Measurements from ENCODE around the gene NPW.

NPW gene

DNA sequence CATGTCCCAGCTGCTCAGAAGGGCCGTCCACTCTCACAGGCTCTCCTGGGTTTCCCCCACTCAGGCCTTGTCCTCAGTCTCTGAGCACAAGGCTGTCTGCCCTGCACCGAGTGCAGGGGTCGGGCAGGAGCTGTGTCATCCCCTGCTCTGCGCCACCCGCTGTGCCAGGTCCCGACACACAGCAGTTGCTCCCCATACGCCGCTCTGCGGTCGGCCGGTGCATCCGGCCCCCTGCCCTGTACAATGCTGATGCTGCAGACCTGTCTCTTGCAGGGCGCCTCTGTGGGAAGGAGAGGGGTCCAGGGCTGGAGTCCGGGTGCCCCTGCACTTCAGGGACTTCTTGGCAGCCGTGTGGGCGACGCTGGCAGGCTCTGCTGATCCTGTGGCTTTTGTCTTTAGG is 34.3 kb downstream of the NPW start:
- DNase-seq (ENCODE audit: low read depth in 2 of 2) = no peak

DNA sequence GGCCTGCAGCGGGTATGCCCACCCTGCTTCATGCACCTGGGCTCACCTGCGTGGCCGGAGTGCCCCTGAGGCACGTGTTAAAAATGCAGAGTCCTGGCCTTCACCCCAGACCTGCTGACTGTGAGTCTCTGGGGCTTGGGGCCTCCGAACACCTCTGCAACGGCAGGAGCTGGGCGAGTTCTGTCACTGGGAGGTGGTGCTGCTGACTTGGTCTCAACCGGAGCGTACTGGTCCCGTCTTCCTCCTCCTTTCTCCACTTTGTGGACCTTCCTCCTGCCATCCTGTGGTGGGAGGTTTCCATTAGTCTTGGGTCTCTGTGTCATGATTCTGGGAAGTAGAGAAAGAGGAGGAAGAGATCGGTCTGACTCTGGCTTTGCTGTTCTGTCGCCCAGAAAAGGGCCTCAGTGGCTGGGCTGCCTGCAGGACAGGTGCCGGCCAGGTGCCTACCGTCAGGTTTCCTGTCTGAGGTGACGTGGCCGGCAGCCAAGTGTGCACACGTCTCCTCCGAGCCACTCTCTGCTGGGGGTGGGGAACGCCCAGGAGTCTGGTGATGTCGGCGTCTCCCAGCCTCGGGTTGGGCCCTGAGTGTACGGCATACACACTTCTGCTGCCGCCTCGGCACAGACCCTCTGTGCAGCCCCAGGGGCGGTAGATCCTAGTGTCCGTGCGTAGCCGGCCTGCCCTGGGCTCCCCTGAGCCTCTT is 35.1 kb downstream of the NPW start:
- DNase-seq (ENCODE audit: low read depth in 2 of 2) = no peak

DNA sequence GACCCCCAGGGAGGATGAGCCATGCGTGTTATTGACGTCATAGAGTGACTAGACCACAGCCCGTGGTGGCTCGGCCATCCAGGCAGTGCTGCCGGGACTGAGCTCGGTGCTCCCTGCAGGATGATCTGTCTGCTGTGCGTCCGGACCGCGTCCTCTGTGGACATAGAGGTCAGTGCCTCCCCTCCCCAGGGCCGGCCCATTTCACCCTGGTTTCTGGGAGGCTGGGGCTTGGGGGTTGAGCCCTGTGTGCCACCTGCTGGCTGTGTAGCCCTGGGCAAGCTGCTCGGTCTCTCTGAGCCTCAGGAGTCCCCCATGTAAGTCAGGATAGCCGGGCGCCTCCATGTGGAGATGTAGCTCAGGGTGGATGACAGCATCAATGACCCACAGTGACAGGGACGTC is 36.5 kb downstream of the NPW start:
- no peak for DNase-seq (ENCODE audit: low read depth in 2 of 2)

DNA sequence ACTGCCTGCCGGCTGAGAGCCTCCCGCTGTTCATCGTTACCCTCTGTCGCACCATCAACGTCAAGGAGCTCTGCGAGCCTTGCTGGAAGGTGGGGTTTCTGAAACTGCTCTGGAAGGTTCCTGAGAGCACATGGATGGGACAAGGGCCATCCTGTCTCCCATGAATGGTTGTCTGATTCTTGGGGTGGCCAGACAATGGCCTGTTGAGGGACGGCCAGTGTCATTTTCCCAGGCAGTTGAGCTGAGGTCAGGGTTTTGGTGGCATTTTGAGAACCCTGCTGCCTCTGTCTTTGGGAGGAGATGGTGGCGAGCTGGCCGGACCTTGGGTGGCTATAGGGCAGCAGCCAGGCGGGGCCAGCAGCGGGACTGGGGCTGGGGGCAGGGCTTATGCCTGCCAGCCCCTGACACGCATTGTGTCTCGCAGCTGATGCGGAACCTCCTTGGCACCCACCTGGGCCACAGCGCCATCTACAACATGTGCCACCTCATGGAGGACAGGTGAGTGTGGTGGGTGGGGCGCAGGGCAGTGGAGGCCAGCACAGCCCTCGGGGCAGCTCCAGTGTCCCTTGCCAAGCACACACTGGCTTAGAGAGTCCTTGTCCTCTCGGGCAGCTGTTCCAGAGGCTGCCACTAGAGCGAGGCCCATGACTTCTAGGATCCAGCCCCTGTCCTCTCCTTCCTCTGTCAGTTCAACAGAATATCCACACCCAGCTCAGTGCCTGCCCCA is 37.3 kb downstream of the NPW start:
- no peak for DNase-seq (ENCODE audit: low read depth in 2 of 2)

DNA sequence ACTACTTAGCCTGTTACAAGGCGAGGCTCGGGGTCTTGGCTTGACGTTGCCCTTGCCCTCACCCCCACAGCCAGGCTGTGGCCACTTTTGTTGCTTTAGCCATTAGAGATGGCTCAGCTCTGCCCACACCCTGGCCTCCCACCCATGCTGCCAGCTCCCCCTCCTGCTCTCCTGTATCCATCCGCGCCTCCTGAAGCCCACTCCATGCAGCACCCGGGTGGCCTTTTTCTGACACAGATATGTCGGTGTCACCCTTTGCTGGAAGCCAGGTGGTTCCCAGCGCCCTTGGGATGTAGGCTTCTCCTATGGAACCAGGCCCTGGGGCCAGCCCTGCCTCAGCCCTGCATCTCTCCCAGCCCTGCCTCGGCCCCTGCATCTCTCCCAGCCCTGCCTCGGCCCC is 37.9 kb downstream of the NPW start:
- no peak for DNase-seq (ENCODE audit: low read depth in 2 of 2)

DNA sequence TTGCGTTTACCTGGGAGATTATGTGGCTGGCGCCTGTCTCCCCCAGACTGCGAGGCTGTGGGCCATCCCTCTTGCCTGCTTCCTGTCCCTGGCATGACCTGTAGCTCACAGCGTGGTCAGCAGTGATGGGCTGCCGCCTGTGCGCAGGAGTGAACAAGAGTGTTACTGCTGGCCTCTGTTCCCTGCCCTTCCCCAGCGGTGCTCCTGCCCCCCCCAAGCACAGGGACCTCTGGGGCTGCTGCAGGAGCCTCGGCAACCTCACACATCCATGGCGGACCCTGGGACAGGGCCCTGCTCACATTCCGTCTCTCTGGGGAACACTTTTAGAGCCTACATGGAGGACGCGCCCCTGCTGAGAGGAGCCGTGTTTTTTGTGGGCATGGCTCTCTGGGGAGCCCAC is 38.8 kb downstream of the NPW start:
- DNase-seq (ENCODE audit: low read depth in 2 of 2) = no peak

DNA sequence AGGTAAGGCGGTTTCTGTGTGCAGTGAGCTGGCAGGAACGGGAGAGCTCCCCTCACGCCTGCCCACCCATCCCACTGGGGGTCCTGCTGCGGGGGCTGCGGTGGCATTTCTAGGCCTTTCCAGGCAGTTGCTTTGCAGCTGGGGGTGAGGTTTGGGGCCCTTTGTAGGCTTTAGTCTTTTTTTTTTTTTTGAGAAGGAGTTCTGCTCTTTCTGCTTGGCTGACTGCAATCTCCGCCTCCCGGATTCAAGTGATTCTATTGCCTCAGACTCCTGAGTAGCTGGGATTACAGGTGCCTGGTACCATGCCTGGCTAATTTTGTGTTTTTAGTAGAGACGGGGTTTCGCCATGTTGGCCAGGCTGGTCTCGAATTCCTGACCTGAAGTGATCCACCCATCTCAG is 39.3 kb downstream of the NPW start:
- no peak for DNase-seq (ENCODE audit: low read depth in 2 of 2)

DNA sequence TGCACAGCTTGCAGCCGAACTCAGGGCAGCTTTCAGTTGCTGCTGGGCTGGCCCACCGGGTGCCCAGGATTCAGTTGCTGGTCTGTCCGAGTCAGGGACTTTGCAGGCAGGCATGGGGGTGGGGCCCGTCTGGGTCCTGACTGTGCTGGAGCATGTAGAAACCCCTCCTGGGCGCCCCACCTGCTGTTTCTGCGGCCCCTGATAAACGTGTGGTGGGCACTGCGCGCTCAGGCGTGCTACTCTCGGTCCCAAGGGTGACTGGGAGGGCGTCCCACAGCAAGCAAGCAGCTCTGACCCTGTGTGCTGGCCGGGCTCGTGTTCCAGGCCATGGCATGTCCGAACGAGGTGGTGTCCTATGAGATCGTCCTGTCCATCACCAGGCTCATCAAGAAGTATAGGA is 40.8 kb downstream of the NPW start:
- no peak for DNase-seq (ENCODE audit: low read depth in 2 of 2)

DNA sequence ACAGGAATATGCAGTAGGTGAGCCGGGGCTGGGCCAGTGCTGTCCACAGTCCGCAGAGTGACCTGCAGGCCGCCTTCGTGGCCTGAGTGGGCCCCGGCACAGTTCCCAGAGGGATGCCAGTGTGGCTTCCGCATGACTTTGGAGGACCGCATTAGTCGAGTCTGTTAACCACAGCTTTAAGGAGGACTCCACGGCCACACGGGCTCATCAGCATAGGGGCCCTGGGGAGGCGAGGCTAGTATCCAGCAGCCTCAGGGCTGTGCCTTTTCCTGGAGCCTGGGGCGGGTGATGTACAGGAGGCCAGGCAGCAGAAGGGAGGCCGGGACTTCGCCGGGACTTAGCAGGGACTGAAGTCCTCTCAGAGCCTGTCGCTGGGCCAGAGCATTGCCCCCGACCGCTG is 41.4 kb downstream of the NPW start:
- no peak for DNase-seq (ENCODE audit: low read depth in 2 of 2)

DNA sequence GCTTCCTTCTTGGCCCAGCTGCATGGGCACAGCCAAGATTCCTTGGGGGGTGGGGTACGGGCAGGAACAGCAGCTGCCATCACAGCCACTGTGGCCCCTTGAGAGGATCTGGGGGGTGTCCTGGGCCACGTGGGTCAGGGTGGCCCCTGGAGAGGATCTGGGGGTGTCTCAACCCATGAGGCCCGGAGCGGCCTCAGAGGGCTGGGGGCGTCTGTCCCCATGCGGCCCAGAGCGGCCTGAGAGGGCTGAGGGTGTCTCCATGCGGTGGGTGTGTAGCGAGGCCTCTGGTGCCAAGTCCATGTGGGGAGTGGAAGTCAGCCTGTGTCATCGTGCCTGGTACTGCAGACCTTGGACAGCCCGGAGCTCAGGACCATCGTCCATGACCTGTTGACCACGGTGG is 41.9 kb downstream of the NPW start:
- DNase-seq (ENCODE audit: low read depth in 2 of 2) = no peak

DNA sequence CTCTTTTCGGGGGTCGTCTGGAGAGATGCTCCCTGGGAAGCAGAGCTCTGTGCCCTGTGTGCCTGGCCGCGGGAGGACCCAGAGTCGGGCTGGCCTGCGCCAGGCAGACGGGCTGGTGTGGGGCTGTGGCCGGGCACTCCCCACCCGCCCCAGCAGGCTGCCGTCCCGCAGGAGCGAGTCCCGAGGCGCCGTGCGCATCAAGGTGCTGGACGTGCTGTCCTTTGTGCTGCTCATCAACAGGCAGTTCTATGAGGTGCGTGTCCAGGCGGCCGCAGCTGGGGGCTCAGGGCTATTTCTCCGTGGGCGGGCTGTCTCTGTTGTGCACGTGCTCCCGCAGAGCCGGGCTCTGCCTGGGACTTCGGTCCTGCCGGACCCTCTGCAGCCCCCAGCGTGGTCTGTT is 43.2 kb downstream of the NPW start:
- no peak for DNase-seq (ENCODE audit: low read depth in 2 of 2)

DNA sequence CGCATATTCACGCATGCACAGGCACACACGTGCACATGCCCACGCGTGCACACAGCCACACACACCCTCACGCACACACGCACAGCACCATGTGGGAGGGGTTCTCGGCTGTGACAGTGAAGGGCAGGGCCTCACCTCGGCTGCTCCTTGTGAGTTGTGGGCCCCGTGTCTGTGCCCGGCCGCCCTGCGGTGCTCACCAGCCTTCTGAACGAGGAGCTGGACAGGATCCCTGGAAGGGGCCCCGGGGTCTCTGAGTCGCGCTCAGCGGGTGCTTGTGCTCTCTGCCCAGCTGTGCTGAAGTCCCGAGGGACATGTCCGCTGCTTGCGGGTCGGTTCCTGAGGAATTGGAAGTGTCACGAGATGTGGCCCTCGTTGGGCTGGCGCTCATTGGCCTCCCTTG is 44.3 kb downstream of the NPW start:
- DNase-seq (ENCODE audit: low read depth in 2 of 2) = no peak

DNA sequence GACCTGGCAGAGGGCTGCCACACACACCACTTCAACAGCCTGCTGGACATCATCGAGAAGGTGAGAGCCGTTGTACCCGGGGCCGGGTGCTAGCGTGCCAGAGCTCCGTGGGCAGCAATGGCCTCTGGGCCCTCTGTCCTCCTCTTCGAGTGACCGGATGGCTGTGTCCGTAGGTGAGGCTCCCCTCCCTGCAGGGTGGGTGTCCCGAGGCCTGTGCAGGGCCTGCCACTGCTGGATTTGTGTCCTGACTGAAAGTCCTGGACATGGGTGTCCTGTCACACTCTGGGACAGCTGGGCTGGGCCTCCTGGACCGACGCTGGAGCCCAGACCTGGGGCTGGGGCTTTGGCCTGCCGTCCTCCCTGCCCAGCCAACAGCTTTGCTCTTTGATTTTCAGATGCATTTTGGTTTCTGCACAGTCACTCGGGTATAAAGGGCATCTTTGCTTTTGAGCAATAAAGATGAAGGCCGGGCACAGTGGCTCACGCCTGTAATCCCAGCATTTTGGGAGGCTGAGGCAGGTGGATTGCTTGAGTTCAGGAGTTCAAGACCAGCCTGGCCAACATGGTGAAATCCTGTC is 44.9 kb downstream of the NPW start:
- DNase-seq (ENCODE audit: low read depth in 2 of 2) = no peak

DNA sequence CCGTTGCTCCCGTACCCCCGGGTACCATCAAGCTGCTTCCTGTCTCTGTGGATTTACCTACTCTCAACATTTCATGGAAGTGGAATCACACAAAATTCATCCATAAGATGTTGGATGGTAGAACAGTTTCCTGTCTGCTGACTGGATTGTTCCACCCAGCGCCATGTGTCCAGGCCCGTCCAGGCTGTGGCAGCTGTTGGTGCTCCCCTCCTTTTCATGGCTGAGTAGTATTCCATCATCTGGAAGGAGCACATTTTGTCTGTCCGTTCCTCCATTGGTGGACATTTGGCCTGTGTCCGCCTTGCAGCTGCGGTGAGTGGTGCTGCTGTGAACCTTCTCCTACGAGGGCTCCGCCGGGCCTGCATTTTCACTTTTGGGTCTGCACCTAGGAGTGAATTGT is 46.6 kb downstream of the NPW start:
- DNase-seq (ENCODE audit: low read depth in 2 of 2) = no peak
